NCI-H2171 treated with DMSO at 0.1 percent for 48 hours (cell line): Measurements from ENCODE around the gene POC1A.
A peak's percentile ranks its signal among the peaks of the same experiment; 100 is the strongest.

Experiments used
- DNase-seq: peaks from one replicate; lab custom pipeline; 2025; lab: John Stamatoyannopoulos, UW

The POC1A gene

GRCh38 chr3:52104684-52105640 lies 49.3 kb downstream of the POC1A start:
- DNase-seq, result no peak

- DNase-seq, result no peak
Measured at GRCh38 chr3:52102934-52103333, 51.3 kb downstream of the POC1A start.

- DNase-seq, result no peak
Measured at GRCh38 chr3:52099001-52099401, 55.2 kb downstream of the POC1A start.

GRCh38 chr3:52097851-52098507 lies 56.2 kb downstream of the POC1A start:
- DNase-seq, result no peak

GRCh38 chr3:52095990-52096775 lies 58.0 kb downstream of the POC1A start:
- DNase-seq, result no peak

GRCh38 chr3:52094571-52095485 lies 59.4 kb downstream of the POC1A start:
- no peak for DNase-seq

GRCh38 chr3:52093756-52094545 lies 60.3 kb downstream of the POC1A start:
- DNase-seq, result no peak

- no peak for DNase-seq
Measured at GRCh38 chr3:52092891-52093290, 61.3 kb downstream of the POC1A start.

GRCh38 chr3:52092271-52092660 lies 62.0 kb downstream of the POC1A start:
- DNase-seq, result no peak

GRCh38 chr3:52091586-52092270 lies 62.5 kb downstream of the POC1A start:
- peak; percentile 60 for DNase-seq

- no peak for DNase-seq
Measured at GRCh38 chr3:52090933-52091468, 63.2 kb downstream of the POC1A start.

- no peak for DNase-seq
Measured at GRCh38 chr3:52090131-52090932, 63.9 kb downstream of the POC1A start.

- no peak for DNase-seq
Measured at GRCh38 chr3:52089691-52090090, 64.5 kb downstream of the POC1A start.

GRCh38 chr3:52088445-52089367 lies 65.5 kb downstream of the POC1A start:
- DNase-seq, result peak; percentile 3

- DNase-seq, result no peak
Measured at GRCh38 chr3:52087731-52088130, 66.5 kb downstream of the POC1A start.

- peak; percentile 7 for DNase-seq
Measured at GRCh38 chr3:52086976-52087663, 67.1 kb downstream of the POC1A start.

- DNase-seq, result no peak
Measured at GRCh38 chr3:52086461-52086860, 67.8 kb downstream of the POC1A start.
